K562 (cell line): ENCODE data around the gene ECSCR. TPM values are rescaled to one million over a fixed set of nuclear protein-coding genes. Genes with fewer than 3 reads are reported as not detected.

Source experiments
- CAMTA2 ChIP-seq: fragments of 250-450 bp; sonication (Bioruptor Pico); conservative IDR thresholded peaks from 2 replicates; pipeline ENCODE4 v1.5.1; 2022
- DPF2 ChIP-seq: fragments of 450-650 bp; IDR thresholded peaks from 2 replicates; pipeline ENCODE4 v1.6.1; 2016
- EGR1 ChIP-seq: fragments of 450-650 bp; conservative IDR thresholded peaks from 2 replicates; pipeline ENCODE4 v1.6.1; 2017; ENCODE audit warnings: mild to moderate bottlenecking
- EZH2 ChIP-seq: IDR thresholded peaks from 2 replicates; pipeline ENCODE4 v1.6.1; 2012; ENCODE audit warnings: low read depth, mild to moderate bottlenecking, inconsistent platforms, low read length, borderline replicate concordance
- L3MBTL2 ChIP-seq: fragments of 450-650 bp; IDR thresholded peaks from 2 replicates; pipeline ENCODE4 v1.6.1; 2016; ENCODE audit warnings: mild to moderate bottlenecking, moderate library complexity
- NFYB ChIP-seq: IDR thresholded peaks from 2 replicates; pipeline ENCODE4 v1.6.1; 2011; ENCODE audit warnings: mild to moderate bottlenecking, moderate library complexity; ENCODE audit not compliant: insufficient read length; ENCODE audit errors: extremely low read depth
- POLR2G ChIP-seq: fragments of 200-400 bp; formaldehyde crosslinking; IDR thresholded peaks from 2 replicates; pipeline ENCODE4 v1.6.1; 2017; ENCODE audit warnings: low read depth, mild to moderate bottlenecking, antibody characterized with exemption, low read length, moderate library complexity
- RBM22 ChIP-seq: fragments of 200-400 bp; formaldehyde crosslinking; IDR thresholded peaks from 2 replicates; pipeline ENCODE4 v1.6.1; 2018; ENCODE audit warnings: low read length, low read depth; ENCODE audit not compliant: poor library complexity, severe bottlenecking
- TAF9B ChIP-seq: fragments of 450-650 bp; IDR thresholded peaks from 2 replicates; pipeline ENCODE4 v1.6.1; 2018; ENCODE audit warnings: mild to moderate bottlenecking; ENCODE audit not compliant: partially characterized antibody
- TSC22D4 ChIP-seq: fragments of 450-650 bp; IDR thresholded peaks from 2 replicates; pipeline ENCODE4 v1.6.1; 2016; ENCODE audit warnings: missing genetic modification characterization, missing biosample characterization, control low read depth
- polyA plus RNA-seq, 8 experiments: library from polyadenylated mRNA; depleted of rRNA in 4 of 8; stranded (reverse) in 5 of 8; unstranded in 3 of 8; fragments of >200 nt; fragmentation: Nextera tagmentation in 2 of 8; fragmentation: Illumina TruSeq in 1 of 8; extraction: Ambion mirVana in 2 of 8; extraction: Trizol in 1 of 8; gene quantifications; 2 replicates each; pipeline versions ENCODE4 v1.2.1 to v1.2.3, GENCODE V29; 2011 to 2014; ENCODE audit warnings: inconsistent platforms in 1 of 8, missing spikeins in 1 of 8
- total RNA-seq, 7 experiments: library from RNA; depleted of rRNA in 6 of 7; stranded (reverse); fragments of >200 nt in 6 of 7; fragmentation: Illumina TruSeq in 2 of 7; extraction: Trizol in 2 of 7; gene quantifications; 2 replicates each; pipeline versions ENCODE4 v1.2.1 to v1.2.3, GENCODE V29; 2011 to 2021; ENCODE audit warnings: low replicate concordance in 1 of 7
- TF ChIP-seq, protein P1 (sequence below), 2 experiments: fragments of 450-650 bp in 1 of 2; sonication (generic) in 1 of 2; formaldehyde crosslinking in 1 of 2; IDR thresholded peaks; 2 replicates each; pipeline versions ENCODE4 v1.7.1 to v1.9.0; 2016 to 2022; ENCODE audit warnings: inconsistent platforms in 1 of 2, mild to moderate bottlenecking in 1 of 2, missing genetic modification reagents in 1 of 2

The ECSCR gene
- total and polyA plus RNA-seq, 9 of the 15 experiments (the other 6 are each of a cell fraction or from before 2014, with no cell fraction given) = 0.10 to 0.25 (median 0.13) TPM; not detected in 6

DNA sequence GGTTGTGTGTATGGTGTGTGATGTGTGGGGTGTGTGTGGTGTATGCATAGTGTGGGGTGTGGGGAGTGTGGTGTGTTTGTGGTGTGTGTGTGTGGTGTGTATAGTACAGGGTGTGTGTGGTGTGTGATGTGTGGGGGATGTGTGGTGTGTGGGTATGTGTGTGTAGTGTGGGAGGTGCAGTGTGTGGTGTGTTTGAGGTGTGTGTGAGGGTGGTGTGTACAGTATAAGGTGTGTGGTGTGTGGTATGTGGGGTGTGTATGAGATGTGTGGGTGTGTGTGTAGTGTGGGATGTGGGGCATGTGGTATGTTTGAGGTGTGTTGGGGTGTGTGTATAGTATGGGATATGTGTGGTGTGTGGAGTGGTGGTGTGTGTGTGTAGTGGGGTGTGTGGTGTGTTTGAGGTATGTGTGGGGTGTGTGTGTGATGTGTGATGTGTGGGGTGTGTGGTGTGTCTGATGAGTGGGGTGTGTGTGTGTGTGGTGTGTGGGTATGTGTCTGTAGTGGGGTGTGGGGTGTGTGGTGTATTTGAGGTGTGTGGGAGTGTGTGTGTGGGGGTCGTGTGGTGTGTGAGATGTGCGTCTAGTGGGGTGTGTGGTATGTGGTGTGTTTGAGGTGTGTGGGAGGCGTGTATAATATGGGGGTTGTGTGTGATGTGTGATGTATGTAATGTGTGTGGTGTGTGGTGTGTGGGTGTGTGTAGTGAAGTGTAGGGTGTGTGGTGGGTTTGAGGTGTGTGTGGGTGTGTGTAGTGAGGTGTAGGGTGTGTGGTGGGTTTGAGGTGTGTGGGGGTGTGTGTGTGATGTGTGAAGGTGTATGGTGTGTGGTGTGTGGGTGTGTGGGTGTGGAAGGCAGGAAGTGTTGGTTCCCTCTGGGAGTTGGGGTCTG is 8.6 kb downstream of the ECSCR start (continued):
- TF ChIP-seq, protein P1, sequence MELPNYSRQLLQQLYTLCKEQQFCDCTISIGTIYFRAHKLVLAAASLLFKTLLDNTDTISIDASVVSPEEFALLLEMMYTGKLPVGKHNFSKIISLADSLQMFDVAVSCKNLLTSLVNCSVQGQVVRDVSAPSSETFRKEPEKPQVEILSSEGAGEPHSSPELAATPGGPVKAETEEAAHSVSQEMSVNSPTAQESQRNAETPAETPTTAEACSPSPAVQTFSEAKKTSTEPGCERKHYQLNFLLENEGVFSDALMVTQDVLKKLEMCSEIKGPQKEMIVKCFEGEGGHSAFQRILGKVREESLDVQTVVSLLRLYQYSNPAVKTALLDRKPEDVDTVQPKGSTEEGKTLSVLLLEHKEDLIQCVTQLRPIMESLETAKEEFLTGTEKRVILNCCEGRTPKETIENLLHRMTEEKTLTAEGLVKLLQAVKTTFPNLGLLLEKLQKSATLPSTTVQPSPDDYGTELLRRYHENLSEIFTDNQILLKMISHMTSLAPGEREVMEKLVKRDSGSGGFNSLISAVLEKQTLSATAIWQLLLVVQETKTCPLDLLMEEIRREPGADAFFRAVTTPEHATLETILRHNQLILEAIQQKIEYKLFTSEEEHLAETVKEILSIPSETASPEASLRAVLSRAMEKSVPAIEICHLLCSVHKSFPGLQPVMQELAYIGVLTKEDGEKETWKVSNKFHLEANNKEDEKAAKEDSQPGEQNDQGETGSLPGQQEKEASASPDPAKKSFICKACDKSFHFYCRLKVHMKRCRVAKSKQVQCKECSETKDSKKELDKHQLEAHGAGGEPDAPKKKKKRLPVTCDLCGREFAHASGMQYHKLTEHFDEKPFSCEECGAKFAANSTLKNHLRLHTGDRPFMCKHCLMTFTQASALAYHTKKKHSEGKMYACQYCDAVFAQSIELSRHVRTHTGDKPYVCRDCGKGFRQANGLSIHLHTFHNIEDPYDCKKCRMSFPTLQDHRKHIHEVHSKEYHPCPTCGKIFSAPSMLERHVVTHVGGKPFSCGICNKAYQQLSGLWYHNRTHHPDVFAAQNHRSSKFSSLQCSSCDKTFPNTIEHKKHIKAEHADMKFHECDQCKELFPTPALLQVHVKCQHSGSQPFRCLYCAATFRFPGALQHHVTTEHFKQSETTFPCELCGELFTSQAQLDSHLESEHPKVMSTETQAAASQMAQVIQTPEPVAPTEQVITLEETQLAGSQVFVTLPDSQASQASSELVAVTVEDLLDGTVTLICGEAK (IDR thresholded peaks at IDR 0.05) = no peak
- TF ChIP-seq, protein P1 (CRISPR knock-in tag; IDR thresholded peaks at IDR 0.05) = no peak
- TF ChIP-seq TAF9B (no peak), EGR1 (peak; percentile 90), POLR2G (no peak), L3MBTL2 (no peak), RBM22 (no peak), CAMTA2 (CRISPR knock-in tag) (no peak), DPF2 (0 out of 2 replicates have a peak, but pooled peaks have one; percentile 39), EZH2 (no peak), NFYB (no peak), TSC22D4 (tag) (0 out of 2 replicates have a peak, but pooled peaks have one; percentile 26)
